H1 (cell line): ENCODE measurements around the gene MKNK2. TPM values are rescaled to one million over a fixed set of nuclear protein-coding genes. Genes with fewer than 3 reads are reported as not detected.

Experiments used
- CTCF ChIA-PET: fragments of 300-600 bp; sonication (Branson Sonifier 250); formaldehyde crosslinking; loops from one replicate; lab custom pipeline; 2021; ENCODE audit not compliant: partially characterized antibody; lab: Charles Lee
- POLR2A ChIA-PET: fragments of 300-600 bp; sonication (Branson Sonifier 250); formaldehyde crosslinking; loops from one replicate; lab custom pipeline; 2021; ENCODE audit warnings: inconsistent platforms; ENCODE audit not compliant: partially characterized antibody; lab: Charles Lee
- DNase-seq, 2 experiments: peaks; one replicate each; pipeline versions ENCODE4 v3.0.0 to v3.0.0-alpha.2; 2010 to 2022; ENCODE audit warnings: low spot score in 2 of 2, low read depth in 1 of 2, mixed read lengths in 1 of 2
- FAIRE-seq: peaks from 2 replicates; lab custom pipeline; 2011; peaks lifted over from hg19 to GRCh38; lab: Jason Lieb, UNC
- H2AFZ ChIP-seq: 2 replicates; pipeline ENCODE4 v1.8.1; 2012; ENCODE audit warnings: low read length, inconsistent platforms
- H2AK5ac ChIP-seq: 2 replicates; pipeline ENCODE4 v1.6.1; 2013; ENCODE audit warnings: low read depth, low read length
- H2BK120ac ChIP-seq: replicated peaks from 2 replicates; pipeline ENCODE3; 2013; ENCODE audit warnings: low read depth, low read length, inconsistent platforms
- H2BK12ac ChIP-seq: 2 replicates; pipeline ENCODE4 v1.6.1; 2013; ENCODE audit warnings: low read depth, low read length
- H2BK15ac ChIP-seq: 2 replicates; pipeline ENCODE4 v1.6.1; 2013; ENCODE audit warnings: low read length
- H2BK20ac ChIP-seq: 2 replicates; pipeline ENCODE4 v1.6.1; 2013; ENCODE audit warnings: low read length
- H2BK5ac ChIP-seq: 2 replicates; pipeline ENCODE4 v1.6.1; 2013; ENCODE audit warnings: low read depth, low read length
- H3K14ac ChIP-seq: 2 replicates; pipeline ENCODE4 v1.6.1; 2013; ENCODE audit warnings: inconsistent platforms; ENCODE audit not compliant: insufficient read length
- H3K18ac ChIP-seq: 2 replicates; pipeline ENCODE4 v1.6.1; 2013; ENCODE audit warnings: low read length; ENCODE audit errors: extremely low read depth
- H3K23ac ChIP-seq: 2 replicates; pipeline ENCODE4 v1.6.1; 2013; ENCODE audit warnings: inconsistent platforms; ENCODE audit not compliant: insufficient read length
- H3K23me2 ChIP-seq: 2 replicates; pipeline ENCODE4 v1.6.1; 2013; ENCODE audit warnings: low read depth, low read length
- H3K27ac ChIP-seq: 2 replicates; pipeline ENCODE4 v1.6.1; 2011; ENCODE audit warnings: low read depth, low read length, inconsistent platforms
- H3K27me3 ChIP-seq, 4 experiments: replicated peaks in 1 of 4; 1 replicate in 1 of 4; 2 replicates in 3 of 4; pipeline versions ENCODE4 v1.6.1 to v1.8.1; 2011 to 2013; ENCODE audit warnings: low read length in 3 of 4, mild to moderate bottlenecking in 3 of 4, inconsistent platforms in 2 of 4, mixed read lengths in 2 of 4, moderate library complexity in 1 of 4; ENCODE audit not compliant: control insufficient read depth in 3 of 4, insufficient read depth in 3 of 4; ENCODE audit errors: extremely low read depth in 1 of 4
- H3K36me3 ChIP-seq, 4 experiments: 2 replicates each; pipeline versions ENCODE4 v1.6.1 to v1.8.1; 2011 to 2013; ENCODE audit warnings: mild to moderate bottlenecking in 4 of 4, low read length in 3 of 4, moderate library complexity in 2 of 4, control low read depth in 1 of 4, inconsistent platforms in 1 of 4; ENCODE audit not compliant: insufficient read depth in 4 of 4, control insufficient read depth in 2 of 4
- H3K4ac ChIP-seq: replicated peaks from 2 replicates; pipeline ENCODE3; 2013; ENCODE audit warnings: low read length, low read depth, mixed read lengths, inconsistent platforms; ENCODE audit not compliant: insufficient read length
- H3K4me1 ChIP-seq, 4 experiments: replicated peaks in 1 of 4; 1 replicate in 1 of 4; 2 replicates in 3 of 4; pipeline versions ENCODE4 v1.6.1 to v1.8.1; 2011 to 2013; ENCODE audit warnings: low read length in 3 of 4, inconsistent platforms in 2 of 4, mixed read lengths in 1 of 4; ENCODE audit not compliant: insufficient read depth in 4 of 4, control insufficient read depth in 3 of 4
- H3K4me2 ChIP-seq, 2 experiments: 2 replicates each; pipeline versions ENCODE4 v1.6.1 to v1.8.1; 2011 to 2013; ENCODE audit warnings: low read depth in 2 of 2, low read length in 2 of 2, control low read depth in 1 of 2, inconsistent platforms in 1 of 2, mild to moderate bottlenecking in 1 of 2; ENCODE audit not compliant: insufficient read depth in 1 of 2
- H3K4me3 ChIP-seq, 4 experiments: fragments of 200-600, 300-600 bp in 1 of 4; sonication (generic), shearing (Covaris generic), sonication (Bioruptor Twin) in 1 of 4; 2 replicates each; pipeline versions ENCODE4 v1.5.1 to v1.8.1; 2011 to 2016; ENCODE audit warnings: low read length in 4 of 4, low read depth in 3 of 4, control low read depth in 2 of 4, inconsistent platforms in 2 of 4, mild to moderate bottlenecking in 2 of 4, mixed read lengths in 1 of 4, moderate library complexity in 1 of 4; ENCODE audit not compliant: insufficient read depth in 2 of 4; ENCODE audit errors: extremely low read depth in 1 of 4
- H3K56ac ChIP-seq: replicated peaks from 2 replicates; pipeline ENCODE3; 2013; ENCODE audit warnings: low read depth, mild to moderate bottlenecking, mixed read lengths, low read length, inconsistent platforms; ENCODE audit not compliant: insufficient read length
- H3K79me1 ChIP-seq: 2 replicates; pipeline ENCODE4 v1.6.1; 2013; ENCODE audit warnings: low read depth, low read length, control low read depth
- H3K79me2 ChIP-seq, 2 experiments: 2 replicates each; pipeline versions ENCODE4 v1.6.1 to v1.8.1; 2012 to 2013; ENCODE audit warnings: low read length in 2 of 2, mild to moderate bottlenecking in 2 of 2, inconsistent platforms in 1 of 2; ENCODE audit not compliant: insufficient read depth in 2 of 2, control insufficient read depth in 1 of 2
- H3K9ac ChIP-seq, 4 experiments: replicated peaks in 1 of 4; 1 replicate in 1 of 4; 2 replicates in 3 of 4; pipeline versions ENCODE4 v1.6.1 to v1.8.1; 2011 to 2013; ENCODE audit warnings: low read depth in 3 of 4, low read length in 3 of 4, control low read depth in 2 of 4, mild to moderate bottlenecking in 2 of 4, moderate library complexity in 2 of 4, inconsistent platforms in 1 of 4; ENCODE audit errors: extremely low read depth in 1 of 4
- H3K9me3 ChIP-seq, 2 experiments: 2 replicates each; pipeline versions ENCODE4 v1.6.1 to v1.8.1; 2012 to 2013; ENCODE audit warnings: mild to moderate bottlenecking in 2 of 2, moderate library complexity in 2 of 2, control low read depth in 1 of 2, inconsistent platforms in 1 of 2, low read depth in 1 of 2, low read length in 1 of 2, mixed read lengths in 1 of 2; ENCODE audit not compliant: insufficient read depth in 2 of 2
- H4K20me1 ChIP-seq, 2 experiments: replicated peaks in 1 of 2; 2 replicates each; pipeline versions ENCODE3 to v1.8.1; 2011 to 2013; ENCODE audit warnings: inconsistent platforms in 2 of 2, low read length in 2 of 2, mild to moderate bottlenecking in 1 of 2; ENCODE audit not compliant: insufficient read depth in 2 of 2, control insufficient read depth in 1 of 2
- H4K5ac ChIP-seq: 2 replicates; pipeline ENCODE4 v1.6.1; 2013; ENCODE audit warnings: low read length, low read depth, mixed read lengths, inconsistent platforms; ENCODE audit not compliant: insufficient read length
- H4K8ac ChIP-seq: 2 replicates; pipeline ENCODE4 v1.8.0; 2013; ENCODE audit warnings: mild to moderate bottlenecking, moderate library complexity, low read length, inconsistent platforms; ENCODE audit not compliant: insufficient read depth; ENCODE audit errors: extremely low read depth
- H4K91ac ChIP-seq: replicated peaks from 2 replicates; pipeline ENCODE3; 2013; ENCODE audit warnings: low read length, mixed read lengths, inconsistent platforms; ENCODE audit not compliant: insufficient read length
- BRCA1 ChIP-seq: IDR thresholded peaks from 2 replicates; pipeline ENCODE4 v1.6.1; 2012; ENCODE audit warnings: low read depth, low read length, improper control_type of control experiment
- FOSL1 ChIP-seq: IDR thresholded peaks from 2 replicates; pipeline ENCODE4 v1.6.1; 2011; ENCODE audit warnings: mild to moderate bottlenecking, low read depth, low read length, moderate library complexity; ENCODE audit not compliant: insufficient read depth
- HDAC2 ChIP-seq, 2 experiments: fragments of 300-600 bp in 1 of 2; sonication (generic) in 1 of 2; IDR thresholded peaks; 2 replicates each; pipeline ENCODE4 v1.6.1; 2011 to 2012; ENCODE audit warnings: low read depth in 2 of 2, low read length in 2 of 2, mild to moderate bottlenecking in 2 of 2, moderate library complexity in 2 of 2, borderline replicate concordance in 1 of 2, inconsistent platforms in 1 of 2
- KDM1A ChIP-seq: fragments of 200-600, 300-600 bp; sonication (generic); IDR thresholded peaks from 2 replicates; pipeline ENCODE4 v1.7.1; 2016; ENCODE audit warnings: mild to moderate bottlenecking, low read length, borderline replicate concordance
- NRF1 ChIP-seq: IDR thresholded peaks from 2 replicates; pipeline ENCODE4 v1.6.1; 2011; ENCODE audit warnings: mild to moderate bottlenecking, low read depth, low read length, improper control_type of control experiment
- POLR2AphosphoS5 ChIP-seq: IDR thresholded peaks from 2 replicates; pipeline ENCODE4 v1.6.1; 2011; ENCODE audit warnings: low read depth, low read length
- RNF2 ChIP-seq: fragments of 200-900, 300-1000 bp; sonication (generic); IDR thresholded peaks from 2 replicates; pipeline ENCODE4 v1.7.1; 2016; ENCODE audit warnings: borderline replicate concordance, low read depth, mild to moderate bottlenecking, antibody characterized with exemption, low read length; ENCODE audit not compliant: poor library complexity, severe bottlenecking; ENCODE audit errors: missing control alignments
- RXRA ChIP-seq: IDR thresholded peaks from 2 replicates; pipeline ENCODE4 v1.6.1; 2011; ENCODE audit warnings: low read depth, mild to moderate bottlenecking, low read length, moderate library complexity; ENCODE audit not compliant: insufficient read depth
- SP1 ChIP-seq: IDR thresholded peaks from 2 replicates; pipeline ENCODE4 v1.6.1; 2011; ENCODE audit warnings: low read depth, low read length
- WGBS, 2 experiments: shearing (Covaris generic) in 1 of 2; methylation state at CpG; one replicate each; pipeline versions ENCODE4 v1.1.6 to v1.1.7; 2013 to 2015; ENCODE audit warnings: low lambda C conversion rate in 2 of 2, mixed read lengths in 2 of 2, inconsistent platforms in 1 of 2, low coverage in 1 of 2, missing lambda C conversion rate in 1 of 2; ENCODE audit not compliant: insufficient replicate concordance in 2 of 2, insufficient coverage in 1 of 2, insufficient read length in 1 of 2; ENCODE audit errors: extremely low coverage in 1 of 2, missing lambda C conversion rate in 1 of 2; 5-methylcytosine and 5-hydroxymethylcytosine counted together
- polyA plus RNA-seq, 7 experiments: library from polyadenylated mRNA; depleted of rRNA in 3 of 7; stranded (reverse) in 5 of 7; unstranded in 2 of 7; fragments of >200 nt in 5 of 7; fragments of 200-250 nt in 2 of 7; gene quantifications; 1 replicate in 5 of 7; 2 replicates in 1 of 7; 4 replicates in 1 of 7; pipeline versions ENCODE4 v1.2.1 to v1.2.3, GENCODE V29; 2011 to 2013; ENCODE audit warnings: missing spikeins in 2 of 7, mixed read lengths in 2 of 7
- total RNA-seq: library from RNA; stranded (reverse); fragmentation: NEBNext Ultra II Directional; extraction: Animal tissue kit (Norgen Biotek cat#: 25700); gene quantifications from 2 replicates; pipeline ENCODE4 v1.2.1, GENCODE V29; 2021
- TF ChIP-seq, protein P1 (sequence below): IDR thresholded peaks from 2 replicates; pipeline ENCODE4 v1.6.1; 2012; ENCODE audit warnings: low read length, inconsistent platforms

Gene MKNK2
- total and polyA plus RNA-seq, 2 of the 8 experiments (the other 6 are each of a cell fraction or from before 2014, with no cell fraction given): 163 to 166 TPM

DNA sequence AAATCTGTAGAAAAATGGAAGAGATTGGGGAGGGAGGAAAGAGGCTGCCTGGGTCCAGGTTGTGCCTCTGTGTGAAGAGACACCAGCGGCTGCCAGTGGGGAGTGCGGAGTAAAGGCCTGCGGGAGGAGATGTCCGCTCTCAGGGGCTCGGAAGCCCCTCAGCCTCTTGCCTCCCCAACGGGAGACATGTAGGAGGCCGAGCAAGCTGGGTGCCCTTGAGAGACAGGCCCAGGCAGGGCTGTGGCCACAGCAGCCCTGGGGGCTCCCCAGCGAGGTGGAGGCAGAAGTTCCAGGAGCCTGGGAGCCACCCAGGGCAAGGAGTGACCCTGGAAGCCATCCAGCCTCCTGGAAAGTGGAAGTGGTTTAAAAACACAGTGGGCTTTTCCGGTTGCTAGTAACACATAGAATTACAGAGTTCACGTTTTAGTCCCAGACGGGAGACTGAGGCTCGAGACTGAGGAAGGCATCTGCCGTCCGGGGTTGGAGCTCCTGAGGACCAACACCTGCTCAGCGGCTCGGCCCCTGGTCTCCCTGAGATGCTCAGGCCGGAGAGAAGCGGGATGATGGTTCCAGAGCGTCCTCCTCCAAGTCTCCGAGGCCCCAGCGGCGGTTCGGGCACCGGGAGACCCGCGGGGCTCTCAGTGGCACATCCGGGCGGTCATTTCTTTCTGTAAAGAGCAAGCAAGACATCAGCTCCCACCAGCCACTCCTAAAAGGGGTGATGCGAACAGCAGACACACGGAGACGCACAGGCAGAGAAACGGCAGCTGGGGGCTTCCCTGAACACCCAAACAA lies 21.9 kb upstream of the MKNK2 start:
- CTCF ChIA-PET: interaction anchor here (0.6 kb wide), 1 partner anchor 18 kb away, joined by 3 read pairs; no protein-coding TSS in a partner anchor
- no peak for FAIRE-seq
- 93% methylated on average over 32 of the region's 32 CpGs; no CpG with 5 or more reads in 1 of the 2 experiments for WGBS, 2 experiments
- TF ChIP-seq, protein P1, sequence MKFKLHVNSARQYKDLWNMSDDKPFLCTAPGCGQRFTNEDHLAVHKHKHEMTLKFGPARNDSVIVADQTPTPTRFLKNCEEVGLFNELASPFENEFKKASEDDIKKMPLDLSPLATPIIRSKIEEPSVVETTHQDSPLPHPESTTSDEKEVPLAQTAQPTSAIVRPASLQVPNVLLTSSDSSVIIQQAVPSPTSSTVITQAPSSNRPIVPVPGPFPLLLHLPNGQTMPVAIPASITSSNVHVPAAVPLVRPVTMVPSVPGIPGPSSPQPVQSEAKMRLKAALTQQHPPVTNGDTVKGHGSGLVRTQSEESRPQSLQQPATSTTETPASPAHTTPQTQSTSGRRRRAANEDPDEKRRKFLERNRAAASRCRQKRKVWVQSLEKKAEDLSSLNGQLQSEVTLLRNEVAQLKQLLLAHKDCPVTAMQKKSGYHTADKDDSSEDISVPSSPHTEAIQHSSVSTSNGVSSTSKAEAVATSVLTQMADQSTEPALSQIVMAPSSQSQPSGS: no peak
- TF ChIP-seq KDM1A (no peak), NRF1 (no peak), POLR2AphosphoS5 (no peak), SP1 (no peak), FOSL1 (no peak), RXRA (no peak), BRCA1 (no peak), RNF2 (no peak), HDAC2 (IDR thresholded peaks at IDR 0.05; ENCODE audit: borderline replicate concordance in 1 of 2, low read depth in 2 of 2, low read length in 2 of 2) (no peak)

More for the DNA sequence above, 21.9 kb upstream of the MKNK2 start:
- H3K4me3 ChIP-seq: no peak overlapping the region
- H3K4me1 ChIP-seq: no peaks in the 10 kb centered on the region; a peak in 1 of 7 replicates
- H3K27me3 ChIP-seq: no peaks in the 10 kb centered on the region
- H3K79me1 ChIP-seq: no peaks in the 10 kb centered on the region
- H3K23ac ChIP-seq: no peak overlapping the region
- H2BK20ac ChIP-seq: no peak overlapping the region
- no peak overlapping the region for H3K4ac ChIP-seq
- DNase-seq: no peak
- H3K9me3 ChIP-seq: no peaks in the 10 kb centered on the region
- H3K79me2 ChIP-seq: no peaks in the 10 kb centered on the region
- H2AFZ ChIP-seq: no peak overlapping the region
- no peak overlapping the region for H2AK5ac ChIP-seq
- H3K18ac ChIP-seq: no peak overlapping the region
- H4K91ac ChIP-seq: no peak overlapping the region
- POLR2A ChIA-PET: interaction anchor here (1.3 to 1.5 kb wide), 2 partner anchors 15 to 82 kb away, joined by 3 to 5 read pairs; no protein-coding TSS in a partner anchor
- no peak overlapping the region for H2BK15ac ChIP-seq
- no peak overlapping the region for H3K4me2 ChIP-seq
- H4K8ac ChIP-seq: no peak overlapping the region
- H4K5ac ChIP-seq: no peak overlapping the region
- no peak overlapping the region for H2BK120ac ChIP-seq
- no peaks in the 10 kb centered on the region for H3K23me2 ChIP-seq
- H3K27ac ChIP-seq: no peak overlapping the region
- H3K9ac ChIP-seq: no peak overlapping the region
- peaks cover 0 to 3% (median 0%) of the 10 kb centered on the region in 4 experiments; a peak in 2 of 8 replicates for H3K36me3 ChIP-seq
- no peaks in the 10 kb centered on the region for H4K20me1 ChIP-seq
- H3K14ac ChIP-seq: no peak overlapping the region
- no peak overlapping the region for H3K56ac ChIP-seq
- H2BK12ac ChIP-seq: no peak overlapping the region
- no peak overlapping the region for H2BK5ac ChIP-seq
